ENCODE results near the gene KCNA10.

GRCh38 chr1:110504226-110504625 lies 14.7 kb downstream of the KCNA10 start:
- TF ChIP-seq CTCF (IDR thresholded peaks at IDR 0.05): no peak
- no peak for TF ChIP-seq POLR2A (IDR thresholded peaks at IDR 0.05)
- TF ChIP-seq POLR2AphosphoS5 (IDR thresholded peaks at IDR 0.05): no peak

Data from transverse colon (tissue), 4 donors.